K562 (cell line): ENCODE results near the gene CAPRIN1. TPM values are rescaled to one million over a fixed set of nuclear protein-coding genes. Genes with fewer than 3 reads are reported as not detected.

Experiments used
- ARNT ChIP-seq, 2 experiments: fragments of 450-650 bp; IDR thresholded peaks; 2 replicates each; pipeline ENCODE4 v1.6.1; 2016; ENCODE audit warnings: mild to moderate bottlenecking in 1 of 2
- BRD9 ChIP-seq: fragments of 450-650 bp; IDR thresholded peaks from 2 replicates; pipeline ENCODE4 v1.6.1; 2018; ENCODE audit warnings: low read depth; ENCODE audit not compliant: partially characterized antibody
- DACH1 ChIP-seq: fragments of 450-650 bp; IDR thresholded peaks from 2 replicates; pipeline ENCODE4 v1.6.1; 2018; ENCODE audit not compliant: partially characterized antibody
- HDAC3 ChIP-seq: fragments of 450-650 bp; IDR thresholded peaks from 2 replicates; pipeline ENCODE4 v1.6.1; 2018; ENCODE audit warnings: borderline replicate concordance, mild to moderate bottlenecking, moderate library complexity; ENCODE audit not compliant: partially characterized antibody
- IRF2 ChIP-seq: sonication (generic); formaldehyde crosslinking; IDR thresholded peaks from 2 replicates; pipeline ENCODE4 v1.8.1; 2022; ENCODE audit warnings: mild to moderate bottlenecking, missing genetic modification reagents
- MEF2A ChIP-seq: IDR thresholded peaks from 2 replicates; pipeline ENCODE4 v1.6.1; 2011; ENCODE audit warnings: low read depth, mild to moderate bottlenecking, low read length, moderate library complexity; ENCODE audit not compliant: control insufficient read depth
- ZNF134 ChIP-seq: fragments of 250-450 bp; sonication (Bioruptor Pico); conservative IDR thresholded peaks from 2 replicates; pipeline ENCODE4 v1.4.0; 2020
- ZNF583 ChIP-seq: fragments of 250-450 bp; sonication (Bioruptor Pico); IDR thresholded peaks from 2 replicates; pipeline ENCODE4 v1.4.0; 2020
- polyA plus RNA-seq, 8 experiments: library from polyadenylated mRNA; depleted of rRNA in 4 of 8; stranded (reverse) in 5 of 8; unstranded in 3 of 8; fragments of >200 nt; fragmentation: Nextera tagmentation in 2 of 8; fragmentation: Illumina TruSeq in 1 of 8; extraction: Ambion mirVana in 2 of 8; extraction: Trizol in 1 of 8; gene quantifications; 2 replicates each; pipeline versions ENCODE4 v1.2.1 to v1.2.3, GENCODE V29; 2011 to 2014; ENCODE audit warnings: inconsistent platforms in 1 of 8, missing spikeins in 1 of 8
- total RNA-seq, 7 experiments: library from RNA; depleted of rRNA in 6 of 7; stranded (reverse); fragments of >200 nt in 6 of 7; fragmentation: Illumina TruSeq in 2 of 7; extraction: Trizol in 2 of 7; gene quantifications; 2 replicates each; pipeline versions ENCODE4 v1.2.1 to v1.2.3, GENCODE V29; 2011 to 2021; ENCODE audit warnings: low replicate concordance in 1 of 7
- TF ChIP-seq, protein P1 (sequence below): fragments of 250-450 bp; sonication (Bioruptor Pico); IDR thresholded peaks from 2 replicates; pipeline ENCODE4 v1.8.0; 2022; ENCODE audit warnings: moderate library complexity, mild to moderate bottlenecking, inconsistent platforms
- TF ChIP-seq, protein P2 (sequence below): fragments of 450-650 bp; IDR thresholded peaks from 2 replicates; pipeline ENCODE4 v1.6.1; 2016; ENCODE audit warnings: antibody characterized with exemption
- TF ChIP-seq, protein P3 (sequence below): sonication (generic); formaldehyde crosslinking; IDR thresholded peaks from 2 replicates; pipeline ENCODE4 v1.8.1; 2023; ENCODE audit warnings: mild to moderate bottlenecking, missing genetic modification reagents
- TF ChIP-seq, protein P4 (sequence below): fragments of 200-800 bp; sonication (Bioruptor generic); IDR thresholded peaks from 2 replicates; pipeline ENCODE4 v1.6.1; 2016; ENCODE audit warnings: missing genetic modification characterization, missing compliant biosample characterization
- TF ChIP-seq, protein P5 (sequence below): fragments of 250-450 bp; sonication (Bioruptor Pico); IDR thresholded peaks from 2 replicates; pipeline ENCODE4 v1.8.0; 2021; ENCODE audit warnings: borderline replicate concordance, mild to moderate bottlenecking, moderate library complexity; ENCODE audit not compliant: poor library complexity, severe bottlenecking
- TF ChIP-seq, protein P6 (sequence below): sonication (generic); formaldehyde crosslinking; IDR thresholded peaks from 2 replicates; pipeline ENCODE4 v1.8.0; 2022; ENCODE audit warnings: missing genetic modification reagents, mild to moderate bottlenecking, borderline replicate concordance

Gene CAPRIN1
- total and polyA plus RNA-seq, 9 of the 15 experiments (the other 6 are each of a cell fraction or from before 2014, with no cell fraction given): 49.6 to 271 (median 244) TPM

DNA sequence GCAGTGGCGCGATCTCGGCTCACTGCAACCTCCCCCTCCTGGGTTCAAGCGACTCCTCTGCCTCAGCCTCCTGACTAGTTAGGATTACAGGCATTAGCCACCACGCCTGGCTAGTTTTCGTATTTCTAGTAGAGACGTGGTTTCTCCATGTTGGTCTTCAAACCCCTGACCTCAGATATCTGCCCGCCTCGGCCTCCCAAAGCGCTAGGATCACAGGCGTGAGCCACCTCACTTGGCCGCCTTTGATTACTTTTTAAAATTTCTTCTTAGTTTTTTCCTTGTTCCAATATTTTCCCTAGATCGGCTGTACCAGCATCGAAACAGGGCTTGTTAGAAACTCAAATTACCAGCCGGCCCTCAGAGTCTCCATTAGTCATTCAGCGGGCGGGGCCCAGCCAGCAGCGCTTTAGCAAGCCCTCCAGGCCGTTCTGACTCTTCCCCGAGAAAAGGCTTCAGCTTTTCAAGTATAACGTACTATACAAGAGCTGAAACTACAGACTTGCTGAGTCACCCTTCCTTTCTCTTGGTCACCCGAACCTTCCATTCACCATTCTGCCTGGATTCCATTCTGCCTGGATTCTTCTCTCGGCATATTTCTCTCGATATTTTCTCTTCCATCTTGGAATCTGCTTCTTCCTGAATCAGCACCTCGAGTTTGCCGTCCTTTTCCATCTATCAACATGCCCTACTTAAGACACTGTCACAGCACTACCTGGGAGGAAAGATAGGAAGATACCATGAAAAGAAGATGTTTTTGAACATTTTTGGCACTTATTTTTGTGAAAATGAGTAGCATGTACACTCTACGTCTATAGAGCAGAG lies 6.7 kb upstream of the CAPRIN1 start (continued):
- TF ChIP-seq, protein P1, sequence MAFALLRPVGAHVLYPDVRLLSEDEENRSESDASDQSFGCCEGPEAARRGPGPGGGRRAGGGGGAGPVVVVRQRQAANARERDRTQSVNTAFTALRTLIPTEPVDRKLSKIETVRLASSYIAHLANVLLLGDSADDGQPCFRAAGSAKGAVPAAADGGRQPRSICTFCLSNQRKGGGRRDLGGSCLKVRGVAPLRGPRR (CRISPR knock-in tag): no peak
- no peak for TF ChIP-seq MEF2A
- TF ChIP-seq, protein P2, sequence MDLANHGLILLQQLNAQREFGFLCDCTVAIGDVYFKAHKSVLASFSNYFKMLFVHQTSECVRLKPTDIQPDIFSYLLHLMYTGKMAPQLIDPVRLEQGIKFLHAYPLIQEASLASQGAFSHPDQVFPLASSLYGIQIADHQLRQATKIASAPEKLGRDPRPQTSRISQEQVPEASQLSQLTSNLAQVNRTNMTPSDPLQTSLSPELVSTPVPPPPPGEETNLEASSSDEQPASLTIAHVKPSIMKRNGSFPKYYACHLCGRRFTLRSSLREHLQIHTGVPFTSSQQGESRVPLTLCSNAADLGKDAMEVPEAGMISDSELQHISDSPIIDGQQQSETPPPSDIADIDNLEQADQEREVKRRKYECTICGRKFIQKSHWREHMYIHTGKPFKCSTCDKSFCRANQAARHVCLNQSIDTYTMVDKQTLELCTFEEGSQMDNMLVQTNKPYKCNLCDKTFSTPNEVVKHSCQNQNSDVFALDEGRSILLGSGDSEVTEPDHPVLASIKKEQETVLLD: no peak
- TF ChIP-seq DACH1: no peak
- peak; percentile 80 for TF ChIP-seq BRD9
- TF ChIP-seq, protein P3, sequence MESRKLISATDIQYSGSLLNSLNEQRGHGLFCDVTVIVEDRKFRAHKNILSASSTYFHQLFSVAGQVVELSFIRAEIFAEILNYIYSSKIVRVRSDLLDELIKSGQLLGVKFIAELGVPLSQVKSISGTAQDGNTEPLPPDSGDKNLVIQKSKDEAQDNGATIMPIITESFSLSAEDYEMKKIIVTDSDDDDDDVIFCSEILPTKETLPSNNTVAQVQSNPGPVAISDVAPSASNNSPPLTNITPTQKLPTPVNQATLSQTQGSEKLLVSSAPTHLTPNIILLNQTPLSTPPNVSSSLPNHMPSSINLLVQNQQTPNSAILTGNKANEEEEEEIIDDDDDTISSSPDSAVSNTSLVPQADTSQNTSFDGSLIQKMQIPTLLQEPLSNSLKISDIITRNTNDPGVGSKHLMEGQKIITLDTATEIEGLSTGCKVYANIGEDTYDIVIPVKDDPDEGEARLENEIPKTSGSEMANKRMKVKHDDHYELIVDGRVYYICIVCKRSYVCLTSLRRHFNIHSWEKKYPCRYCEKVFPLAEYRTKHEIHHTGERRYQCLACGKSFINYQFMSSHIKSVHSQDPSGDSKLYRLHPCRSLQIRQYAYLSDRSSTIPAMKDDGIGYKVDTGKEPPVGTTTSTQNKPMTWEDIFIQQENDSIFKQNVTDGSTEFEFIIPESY (CRISPR knock-in tag): peak; percentile 46; the same call in 1 of the 2 replicates
- TF ChIP-seq, protein P4, sequence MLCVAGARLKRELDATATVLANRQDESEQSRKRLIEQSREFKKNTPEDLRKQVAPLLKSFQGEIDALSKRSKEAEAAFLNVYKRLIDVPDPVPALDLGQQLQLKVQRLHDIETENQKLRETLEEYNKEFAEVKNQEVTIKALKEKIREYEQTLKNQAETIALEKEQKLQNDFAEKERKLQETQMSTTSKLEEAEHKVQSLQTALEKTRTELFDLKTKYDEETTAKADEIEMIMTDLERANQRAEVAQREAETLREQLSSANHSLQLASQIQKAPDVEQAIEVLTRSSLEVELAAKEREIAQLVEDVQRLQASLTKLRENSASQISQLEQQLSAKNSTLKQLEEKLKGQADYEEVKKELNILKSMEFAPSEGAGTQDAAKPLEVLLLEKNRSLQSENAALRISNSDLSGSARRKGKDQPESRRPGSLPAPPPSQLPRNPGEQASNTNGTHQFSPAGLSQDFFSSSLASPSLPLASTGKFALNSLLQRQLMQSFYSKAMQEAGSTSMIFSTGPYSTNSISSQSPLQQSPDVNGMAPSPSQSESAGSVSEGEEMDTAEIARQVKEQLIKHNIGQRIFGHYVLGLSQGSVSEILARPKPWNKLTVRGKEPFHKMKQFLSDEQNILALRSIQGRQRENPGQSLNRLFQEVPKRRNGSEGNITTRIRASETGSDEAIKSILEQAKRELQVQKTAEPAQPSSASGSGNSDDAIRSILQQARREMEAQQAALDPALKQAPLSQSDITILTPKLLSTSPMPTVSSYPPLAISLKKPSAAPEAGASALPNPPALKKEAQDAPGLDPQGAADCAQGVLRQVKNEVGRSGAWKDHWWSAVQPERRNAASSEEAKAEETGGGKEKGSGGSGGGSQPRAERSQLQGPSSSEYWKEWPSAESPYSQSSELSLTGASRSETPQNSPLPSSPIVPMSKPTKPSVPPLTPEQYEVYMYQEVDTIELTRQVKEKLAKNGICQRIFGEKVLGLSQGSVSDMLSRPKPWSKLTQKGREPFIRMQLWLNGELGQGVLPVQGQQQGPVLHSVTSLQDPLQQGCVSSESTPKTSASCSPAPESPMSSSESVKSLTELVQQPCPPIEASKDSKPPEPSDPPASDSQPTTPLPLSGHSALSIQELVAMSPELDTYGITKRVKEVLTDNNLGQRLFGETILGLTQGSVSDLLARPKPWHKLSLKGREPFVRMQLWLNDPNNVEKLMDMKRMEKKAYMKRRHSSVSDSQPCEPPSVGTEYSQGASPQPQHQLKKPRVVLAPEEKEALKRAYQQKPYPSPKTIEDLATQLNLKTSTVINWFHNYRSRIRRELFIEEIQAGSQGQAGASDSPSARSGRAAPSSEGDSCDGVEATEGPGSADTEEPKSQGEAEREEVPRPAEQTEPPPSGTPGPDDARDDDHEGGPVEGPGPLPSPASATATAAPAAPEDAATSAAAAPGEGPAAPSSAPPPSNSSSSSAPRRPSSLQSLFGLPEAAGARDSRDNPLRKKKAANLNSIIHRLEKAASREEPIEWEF (CRISPR knock-in tag): peak; percentile 66; the same call in 1 of the 2 replicates
- TF ChIP-seq HDAC3: no peak
- peak in 1 of 2 experiments; percentile 82; a peak in 1 of 4 replicates for TF ChIP-seq ARNT (IDR thresholded peaks at IDR 0.05)
- no peak for TF ChIP-seq IRF2
- no peak for TF ChIP-seq ZNF583 (CRISPR knock-in tag)
- TF ChIP-seq, protein P5, sequence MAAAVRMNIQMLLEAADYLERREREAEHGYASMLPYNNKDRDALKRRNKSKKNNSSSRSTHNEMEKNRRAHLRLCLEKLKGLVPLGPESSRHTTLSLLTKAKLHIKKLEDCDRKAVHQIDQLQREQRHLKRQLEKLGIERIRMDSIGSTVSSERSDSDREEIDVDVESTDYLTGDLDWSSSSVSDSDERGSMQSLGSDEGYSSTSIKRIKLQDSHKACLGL: no peak
- no peak for TF ChIP-seq ZNF134 (CRISPR knock-in tag)
- TF ChIP-seq, protein P6, sequence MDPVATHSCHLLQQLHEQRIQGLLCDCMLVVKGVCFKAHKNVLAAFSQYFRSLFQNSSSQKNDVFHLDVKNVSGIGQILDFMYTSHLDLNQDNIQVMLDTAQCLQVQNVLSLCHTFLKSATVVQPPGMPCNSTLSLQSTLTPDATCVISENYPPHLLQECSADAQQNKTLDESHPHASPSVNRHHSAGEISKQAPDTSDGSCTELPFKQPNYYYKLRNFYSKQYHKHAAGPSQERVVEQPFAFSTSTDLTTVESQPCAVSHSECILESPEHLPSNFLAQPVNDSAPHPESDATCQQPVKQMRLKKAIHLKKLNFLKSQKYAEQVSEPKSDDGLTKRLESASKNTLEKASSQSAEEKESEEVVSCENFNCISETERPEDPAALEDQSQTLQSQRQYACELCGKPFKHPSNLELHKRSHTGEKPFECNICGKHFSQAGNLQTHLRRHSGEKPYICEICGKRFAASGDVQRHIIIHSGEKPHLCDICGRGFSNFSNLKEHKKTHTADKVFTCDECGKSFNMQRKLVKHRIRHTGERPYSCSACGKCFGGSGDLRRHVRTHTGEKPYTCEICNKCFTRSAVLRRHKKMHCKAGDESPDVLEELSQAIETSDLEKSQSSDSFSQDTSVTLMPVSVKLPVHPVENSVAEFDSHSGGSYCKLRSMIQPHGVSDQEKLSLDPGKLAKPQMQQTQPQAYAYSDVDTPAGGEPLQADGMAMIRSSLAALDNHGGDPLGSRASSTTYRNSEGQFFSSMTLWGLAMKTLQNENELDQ: no peak
